ENCODE results near the gene LRRC14B.

The LRRC14B gene

GRCh38 chr5:145585-146323, 45.5 kb upstream of the LRRC14B start:
- Histone ChIP-seq H3K9me3 (ENCODE audit: severe bottlenecking) (peaks cover 20% of the 10 kb centered on the region), H3K36me3 (no peaks in the 10 kb centered on the region), H3K27ac (no peak overlapping the region), H3K27me3 (ENCODE audit: insufficient read depth, low read depth, severe bottlenecking) (peaks cover 3% of the 10 kb centered on the region), H3K4me3 (ENCODE audit: low read depth, low read length) (no peak overlapping the region)
- no peak for DNase-seq
- TF ChIP-seq CTCF (IDR thresholded peaks at IDR 0.05; ENCODE audit: low read depth, low read length), result no peak

GRCh38 chr5:147751-148150, 43.5 kb upstream of the LRRC14B start:
- H3K27me3 ChIP-seq (ENCODE audit: insufficient read depth, low read depth, severe bottlenecking), result peaks cover 3% of the 10 kb centered on the region
- no peak for TF ChIP-seq CTCF (IDR thresholded peaks at IDR 0.05; ENCODE audit: low read depth, low read length)
- DNase-seq, result no peak
- H3K36me3 ChIP-seq, result no peaks in the 10 kb centered on the region
- no peak overlapping the region for H3K4me3 ChIP-seq (ENCODE audit: low read depth, low read length)
- H3K9me3 ChIP-seq (ENCODE audit: severe bottlenecking), result peaks cover 20% of the 10 kb centered on the region
- H3K27ac ChIP-seq, result no peak overlapping the region

- DNase-seq, result no peak
- no peaks in the 10 kb centered on the region for H3K36me3 ChIP-seq
- no peaks in the 10 kb centered on the region for H3K27me3 ChIP-seq (ENCODE audit: insufficient read depth, low read depth, severe bottlenecking)
- TF ChIP-seq CTCF (IDR thresholded peaks at IDR 0.05; ENCODE audit: low read depth, low read length), result no peak
- no peak overlapping the region for H3K4me3 ChIP-seq (ENCODE audit: low read depth, low read length)
- H3K27ac ChIP-seq, result no peak overlapping the region
- peaks cover 20% of the 10 kb centered on the region for H3K9me3 ChIP-seq (ENCODE audit: severe bottlenecking)
These were observed 41.4 kb upstream of the LRRC14B start for GRCh38 chr5:149745-150485.

- no peak for TF ChIP-seq CTCF (IDR thresholded peaks at IDR 0.05; ENCODE audit: low read depth, low read length)
- Histone ChIP-seq H3K27me3 (ENCODE audit: insufficient read depth, low read depth, severe bottlenecking) (no peaks in the 10 kb centered on the region), H3K4me3 (ENCODE audit: low read depth, low read length) (no peak overlapping the region), H3K27ac (no peak overlapping the region), H3K9me3 (ENCODE audit: severe bottlenecking) (peaks cover 20% of the 10 kb centered on the region), H3K36me3 (no peaks in the 10 kb centered on the region)
- no peak for DNase-seq
These were observed 40.5 kb upstream of the LRRC14B start for GRCh38 chr5:150746-151145.

GRCh38 chr5:152077-152476, 39.2 kb upstream of the LRRC14B start:
- TF ChIP-seq CTCF (IDR thresholded peaks at IDR 0.05; ENCODE audit: low read depth, low read length), result no peak
- DNase-seq, result no peak
- no peak overlapping the region for H3K4me3 ChIP-seq (ENCODE audit: low read depth, low read length)
- H3K27ac ChIP-seq, result no peak overlapping the region
- no peaks in the 10 kb centered on the region for H3K27me3 ChIP-seq (ENCODE audit: insufficient read depth, low read depth, severe bottlenecking)
- H3K36me3 ChIP-seq, result no peaks in the 10 kb centered on the region
- peaks cover 15% of the 10 kb centered on the region for H3K9me3 ChIP-seq (ENCODE audit: severe bottlenecking)
